Loucy (cell line): ENCODE measurements around the gene GABRG3.

Source experiments
- H2AFZ ChIP-seq: fragments of 200-600 bp; sonication (generic); 2 replicates; pipeline ENCODE4 v1.6.0; 2016; ENCODE audit warnings: antibody characterized with exemption, mild to moderate bottlenecking, low read length, moderate library complexity
- H3F3A ChIP-seq: fragments of 200-600 bp; 2 replicates; pipeline ENCODE4 v1.6.0; 2016; ENCODE audit warnings: antibody characterized with exemption, low read depth, mild to moderate bottlenecking
- H3K27me3 ChIP-seq: fragments of 200-600 bp; sonication (generic); 2 replicates; pipeline ENCODE4 v1.6.1; 2014; ENCODE audit warnings: low read length, mild to moderate bottlenecking; ENCODE audit not compliant: insufficient read depth, poor library complexity, severe bottlenecking
- H3K36me3 ChIP-seq: fragments of 200-600 bp; sonication (generic); 2 replicates; pipeline ENCODE4 v1.6.1; 2016; ENCODE audit warnings: low read length; ENCODE audit not compliant: insufficient read depth
- H3K4me1 ChIP-seq: fragments of 200-600 bp; sonication (generic); 2 replicates; pipeline ENCODE4 v1.5.1; 2014; ENCODE audit warnings: low read length, mild to moderate bottlenecking; ENCODE audit not compliant: insufficient read depth, poor library complexity, severe bottlenecking
- H3K4me2 ChIP-seq: fragments of 200-600 bp; sonication (generic); 2 replicates; pipeline ENCODE4 v1.6.0; 2014; ENCODE audit warnings: antibody characterized with exemption, low read length, low read depth, mild to moderate bottlenecking; ENCODE audit not compliant: poor library complexity, severe bottlenecking
- H3K4me3 ChIP-seq: fragments of 200-600 bp; sonication (generic); 2 replicates; pipeline ENCODE4 v1.5.1; 2014; ENCODE audit warnings: low read length, mild to moderate bottlenecking, mixed read lengths; ENCODE audit not compliant: poor library complexity, severe bottlenecking
- H3K79me2 ChIP-seq: fragments of 200-600 bp; sonication (generic); 2 replicates; pipeline ENCODE4 v1.6.1; 2014; ENCODE audit warnings: low read length; ENCODE audit not compliant: insufficient read depth
- H3K9ac ChIP-seq: fragments of 200-600 bp; sonication (generic); 2 replicates; pipeline ENCODE4 v1.6.0; 2014; ENCODE audit warnings: mild to moderate bottlenecking, low read depth, low read length, moderate library complexity; ENCODE audit not compliant: poor library complexity, severe bottlenecking
- H3K9me2 ChIP-seq: fragments of 200-600 bp; sonication (generic); replicated peaks from 2 replicates; pipeline ENCODE4 v1.6.1; 2016; ENCODE audit warnings: low read depth, low read length, mixed read lengths
- H3K9me3 ChIP-seq: fragments of 200-600 bp; sonication (generic); 2 replicates; pipeline ENCODE4 v1.6.1; 2014; ENCODE audit warnings: mild to moderate bottlenecking, antibody characterized with exemption, low read length, low read depth; ENCODE audit not compliant: insufficient read depth
- H4K20me1 ChIP-seq: fragments of 200-600 bp; sonication (generic); 2 replicates; pipeline ENCODE4 v1.6.0; 2014; ENCODE audit warnings: antibody characterized with exemption, low read length, mild to moderate bottlenecking; ENCODE audit not compliant: insufficient read depth, poor library complexity, severe bottlenecking
- EZH2phosphoT487 ChIP-seq: fragments of 200-600 bp; IDR thresholded peaks from 2 replicates; pipeline ENCODE4 v1.6.1; 2018; ENCODE audit warnings: antibody characterized with exemption, mild to moderate bottlenecking, moderate library complexity, borderline replicate concordance
- TF ChIP-seq, protein P1 (sequence below): fragments of 200-600 bp; sonication (generic); conservative IDR thresholded peaks from 2 replicates; pipeline ENCODE4 v1.5.1; 2014; ENCODE audit warnings: mild to moderate bottlenecking, antibody characterized with exemption, low read length

The GABRG3 gene

DNA sequence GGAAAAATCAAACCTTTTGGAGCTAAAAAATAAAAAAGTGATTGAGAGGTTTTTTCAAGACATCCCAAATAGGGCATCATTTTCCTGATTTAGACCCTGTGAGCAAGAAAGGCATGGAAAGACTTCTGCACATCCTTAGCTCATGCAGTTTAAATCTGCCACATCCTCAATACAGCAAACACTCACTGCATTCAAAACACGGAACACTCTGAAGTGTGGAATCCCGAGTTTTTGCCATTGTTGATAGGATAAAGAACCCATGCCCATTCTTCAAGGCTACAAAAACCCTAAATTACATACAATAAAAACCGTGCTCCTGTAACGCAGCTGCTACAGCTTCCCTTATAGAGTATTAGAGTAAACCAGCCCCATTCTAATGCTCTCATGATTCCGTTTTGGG lies 346.8 kb downstream of the GABRG3 start:
- Histone ChIP-seq H4K20me1 (no peaks in the 10 kb centered on the region), H2AFZ (no peak overlapping the region), H3K79me2 (no peaks in the 10 kb centered on the region), H3K9me2 (no peaks in the 10 kb centered on the region; the same call in 1 of the 2 replicates), H3K4me1 (no peaks in the 10 kb centered on the region), H3K9me3 (no peaks in the 10 kb centered on the region; the same call in 1 of the 2 replicates), H3K9ac (no peak overlapping the region), H3K36me3 (no peaks in the 10 kb centered on the region), H3F3A (no peaks in the 10 kb centered on the region), H3K4me2 (no peak overlapping the region), H3K4me3 (no peak overlapping the region), H3K27me3 (no peaks in the 10 kb centered on the region)
- TF ChIP-seq, protein P1, sequence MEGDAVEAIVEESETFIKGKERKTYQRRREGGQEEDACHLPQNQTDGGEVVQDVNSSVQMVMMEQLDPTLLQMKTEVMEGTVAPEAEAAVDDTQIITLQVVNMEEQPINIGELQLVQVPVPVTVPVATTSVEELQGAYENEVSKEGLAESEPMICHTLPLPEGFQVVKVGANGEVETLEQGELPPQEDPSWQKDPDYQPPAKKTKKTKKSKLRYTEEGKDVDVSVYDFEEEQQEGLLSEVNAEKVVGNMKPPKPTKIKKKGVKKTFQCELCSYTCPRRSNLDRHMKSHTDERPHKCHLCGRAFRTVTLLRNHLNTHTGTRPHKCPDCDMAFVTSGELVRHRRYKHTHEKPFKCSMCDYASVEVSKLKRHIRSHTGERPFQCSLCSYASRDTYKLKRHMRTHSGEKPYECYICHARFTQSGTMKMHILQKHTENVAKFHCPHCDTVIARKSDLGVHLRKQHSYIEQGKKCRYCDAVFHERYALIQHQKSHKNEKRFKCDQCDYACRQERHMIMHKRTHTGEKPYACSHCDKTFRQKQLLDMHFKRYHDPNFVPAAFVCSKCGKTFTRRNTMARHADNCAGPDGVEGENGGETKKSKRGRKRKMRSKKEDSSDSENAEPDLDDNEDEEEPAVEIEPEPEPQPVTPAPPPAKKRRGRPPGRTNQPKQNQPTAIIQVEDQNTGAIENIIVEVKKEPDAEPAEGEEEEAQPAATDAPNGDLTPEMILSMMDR = no peak
- no peak for TF ChIP-seq EZH2phosphoT487

DNA sequence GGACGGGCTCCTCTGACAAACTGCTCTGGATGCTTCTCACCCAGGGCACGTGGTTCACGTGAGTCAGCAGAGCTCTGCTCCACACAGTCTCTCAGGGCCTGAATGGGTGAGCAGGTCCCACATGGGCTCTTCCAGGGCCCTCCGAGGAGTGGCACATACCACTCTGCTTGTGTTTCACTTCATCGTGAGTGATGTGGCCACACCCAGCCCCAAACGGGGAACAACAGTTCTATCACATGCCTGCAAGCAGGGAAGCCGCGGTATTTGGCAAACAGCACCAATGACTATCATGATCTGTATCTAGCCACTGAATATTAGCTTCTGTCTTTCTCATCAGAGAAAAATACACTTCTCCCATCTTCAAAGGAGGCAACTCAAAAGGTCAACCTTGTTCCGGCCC lies 352.8 kb downstream of the GABRG3 start:
- H3K9me3 ChIP-seq = no peaks in the 10 kb centered on the region; the same call in 1 of the 2 replicates
- no peaks in the 10 kb centered on the region for H3K79me2 ChIP-seq
- no peaks in the 10 kb centered on the region for H4K20me1 ChIP-seq

DNA sequence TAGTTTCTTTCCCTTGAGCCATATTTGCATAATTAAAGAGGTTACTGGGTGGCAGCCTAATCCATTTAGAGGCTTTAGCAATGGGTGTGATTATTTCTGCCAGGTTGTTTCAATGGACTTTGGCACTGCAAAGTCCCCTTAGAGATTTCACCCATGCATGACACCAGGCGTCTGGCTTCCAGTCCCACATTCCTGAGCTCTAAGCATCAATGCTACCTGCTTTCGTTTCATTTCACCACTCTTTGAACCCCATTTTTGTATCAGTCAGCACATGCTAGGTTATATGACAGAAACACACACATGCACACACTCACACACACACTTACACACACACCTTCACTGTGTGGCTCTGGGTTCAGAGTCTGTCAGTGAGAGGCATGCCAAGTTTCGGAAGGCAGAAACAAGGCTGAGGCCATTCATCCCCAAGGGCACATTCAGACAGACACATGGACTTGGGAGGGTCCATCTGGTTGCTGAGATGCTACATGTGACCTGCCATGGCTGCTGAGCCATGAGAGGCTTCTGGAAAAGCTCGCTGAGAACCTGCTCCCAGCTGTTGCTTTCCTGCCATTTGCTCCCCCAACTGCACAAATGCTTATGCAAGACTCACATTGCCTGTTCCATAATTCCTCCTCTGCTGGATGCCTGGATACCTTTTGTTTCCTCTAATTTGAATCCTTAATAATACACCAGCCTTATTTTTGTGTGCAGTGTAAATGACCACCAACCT lies 354.1 kb downstream of the GABRG3 start:
- no peak overlapping the region for H3K4me3 ChIP-seq

More for the DNA sequence above, 352.8 kb downstream of the GABRG3 start:
- H3K9me2 ChIP-seq = no peaks in the 10 kb centered on the region
- no peaks in the 10 kb centered on the region for H3K36me3 ChIP-seq
- no peak overlapping the region for H3K9ac ChIP-seq
- no peak for TF ChIP-seq EZH2phosphoT487
- TF ChIP-seq, protein P1 = no peak
- no peak overlapping the region for H3K4me2 ChIP-seq
- no peak overlapping the region for H3K4me3 ChIP-seq
- H2AFZ ChIP-seq = no peak overlapping the region
- H3K27me3 ChIP-seq = no peaks in the 10 kb centered on the region
- H3K4me1 ChIP-seq = no peaks in the 10 kb centered on the region
- H3F3A ChIP-seq = no peaks in the 10 kb centered on the region

More for the DNA sequence above, 354.1 kb downstream of the GABRG3 start:
- H4K20me1 ChIP-seq = no peaks in the 10 kb centered on the region
- H3K4me1 ChIP-seq = no peaks in the 10 kb centered on the region
- H3K79me2 ChIP-seq = no peaks in the 10 kb centered on the region
- TF ChIP-seq EZH2phosphoT487 = no peak
- TF ChIP-seq, protein P1 = no peak
- H3K9me2 ChIP-seq = no peaks in the 10 kb centered on the region
- H3K9ac ChIP-seq = no peak overlapping the region
- H3K9me3 ChIP-seq = no peaks in the 10 kb centered on the region; the same call in 1 of the 2 replicates
- no peak overlapping the region for H2AFZ ChIP-seq
- no peak overlapping the region for H3K4me2 ChIP-seq
- no peaks in the 10 kb centered on the region for H3F3A ChIP-seq
- H3K36me3 ChIP-seq = no peaks in the 10 kb centered on the region
- no peaks in the 10 kb centered on the region for H3K27me3 ChIP-seq
